Measurements from ENCODE around the gene HSH2D. TPM values are rescaled to one million over a fixed set of nuclear protein-coding genes. Genes with fewer than 3 reads are reported as not detected.

Gene HSH2D
- total RNA-seq, 2 experiments from 2014 or later: 23.6 to 26.1 TPM

DNA sequence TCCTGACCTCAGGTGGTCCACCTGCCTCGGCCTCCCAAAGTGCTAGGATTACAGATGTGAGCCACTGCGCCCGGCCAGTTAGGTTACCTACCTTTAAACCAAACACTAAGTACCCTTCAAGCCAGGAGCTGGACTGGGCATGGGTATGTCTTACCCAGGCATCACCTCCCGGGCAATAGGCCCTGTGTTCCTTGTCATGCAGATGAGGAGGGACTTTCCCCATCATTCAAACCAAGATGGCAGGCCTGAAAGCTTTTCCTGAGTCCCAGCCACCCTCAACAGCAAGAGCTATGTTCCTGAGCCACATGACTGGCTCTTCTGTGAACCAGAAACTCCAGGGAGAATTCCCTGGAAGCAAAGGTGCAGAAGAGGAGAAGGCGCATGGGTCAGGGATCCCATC is 22.3 kb upstream of the HSH2D start:
- Mint-ChIP-seq H3K27ac (peak overlapping the region; percentile 97), H3K9me3 (no peaks in the 10 kb centered on the region), H3K27me3 (no peaks in the 10 kb centered on the region), H3K36me3 (peaks cover 59% of the 10 kb centered on the region), H3K4me1 (ENCODE audit: low read depth) (peaks cover 57% of the 10 kb centered on the region), H3K4me3 (no peak overlapping the region)
- CTCF ChIA-PET: no interaction called here
- POLR2A ChIA-PET: interaction anchor here (0.9 kb wide), 1 partner anchor 22 kb away, joined by 3 read pairs; the partner anchor contains the start of gene HSH2D
- intact Hi-C loops (cut with micrococcal nuclease): no loop called here
- DNase-seq: no peak

DNA sequence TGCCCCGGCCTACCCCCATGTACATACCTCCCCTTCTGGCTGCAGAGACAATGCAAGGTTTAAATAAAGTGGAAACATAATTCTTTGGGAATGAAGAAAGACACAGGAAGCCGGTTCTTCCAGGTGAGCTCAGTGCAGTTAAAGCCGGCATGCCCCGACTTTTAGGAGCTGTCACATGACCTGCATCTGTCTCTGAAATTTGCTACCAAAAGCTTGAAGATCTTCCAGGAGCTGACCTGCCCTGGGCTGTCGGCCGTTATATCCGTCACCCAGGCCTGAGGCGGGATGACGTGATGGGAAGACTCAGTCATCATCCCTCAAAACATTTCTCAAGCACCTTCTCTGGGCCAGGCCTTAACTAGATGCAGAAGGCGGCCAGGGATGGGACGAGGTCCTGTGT is 21.5 kb upstream of the HSH2D start:
- H3K4me3 Mint-ChIP-seq: no peak overlapping the region
- POLR2A ChIA-PET: no interaction called here

DNA sequence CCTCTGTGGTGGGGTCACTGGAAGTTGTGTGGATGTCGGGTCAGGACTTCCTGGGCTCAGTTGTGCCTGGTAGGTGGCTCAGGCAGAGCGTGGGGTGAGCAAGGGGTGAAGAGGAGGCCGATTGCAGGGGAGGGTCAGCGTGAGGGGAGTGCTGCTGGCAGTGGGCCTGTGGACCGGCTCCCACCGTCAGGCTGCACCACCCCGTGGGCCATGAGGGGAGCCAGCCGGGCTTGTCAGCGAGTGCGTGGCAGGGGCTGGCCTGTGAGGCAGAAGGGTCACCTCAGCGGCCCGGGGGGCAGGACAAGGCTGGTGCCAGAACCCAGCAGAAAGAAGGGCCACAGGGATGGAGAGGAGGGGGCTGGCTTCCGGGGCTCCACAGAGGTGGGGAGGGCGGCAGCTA is 18.5 kb upstream of the HSH2D start:
- Mint-ChIP-seq H3K4me1 (ENCODE audit: low read depth) (peaks cover 19% of the 10 kb centered on the region), H3K27ac (peak overlapping the region; percentile 34), H3K4me3 (no peak overlapping the region), H3K9me3 (no peaks in the 10 kb centered on the region), H3K27me3 (no peaks in the 10 kb centered on the region), H3K36me3 (peaks cover 68% of the 10 kb centered on the region)
- ChIA-PET CTCF (no interaction called here), POLR2A (no interaction called here)
- intact Hi-C loops (cut with micrococcal nuclease): no loop called here
- DNase-seq: no peak

More for the DNA sequence above, 21.5 kb upstream of the HSH2D start:
- no peaks in the 10 kb centered on the region for H3K27me3 Mint-ChIP-seq
- H3K9me3 Mint-ChIP-seq: no peaks in the 10 kb centered on the region
- peak overlapping the region; percentile 18 for H3K27ac Mint-ChIP-seq
- intact Hi-C loops (cut with micrococcal nuclease): no loop called here
- H3K4me1 Mint-ChIP-seq (ENCODE audit: low read depth): peaks cover 49% of the 10 kb centered on the region
- no peak for DNase-seq
- CTCF ChIA-PET: interaction anchor here (1.5 kb wide), 1 partner anchor 11 kb away, joined by 6 read pairs; no protein-coding TSS in a partner anchor
- H3K36me3 Mint-ChIP-seq: peaks cover 64% of the 10 kb centered on the region

DNA sequence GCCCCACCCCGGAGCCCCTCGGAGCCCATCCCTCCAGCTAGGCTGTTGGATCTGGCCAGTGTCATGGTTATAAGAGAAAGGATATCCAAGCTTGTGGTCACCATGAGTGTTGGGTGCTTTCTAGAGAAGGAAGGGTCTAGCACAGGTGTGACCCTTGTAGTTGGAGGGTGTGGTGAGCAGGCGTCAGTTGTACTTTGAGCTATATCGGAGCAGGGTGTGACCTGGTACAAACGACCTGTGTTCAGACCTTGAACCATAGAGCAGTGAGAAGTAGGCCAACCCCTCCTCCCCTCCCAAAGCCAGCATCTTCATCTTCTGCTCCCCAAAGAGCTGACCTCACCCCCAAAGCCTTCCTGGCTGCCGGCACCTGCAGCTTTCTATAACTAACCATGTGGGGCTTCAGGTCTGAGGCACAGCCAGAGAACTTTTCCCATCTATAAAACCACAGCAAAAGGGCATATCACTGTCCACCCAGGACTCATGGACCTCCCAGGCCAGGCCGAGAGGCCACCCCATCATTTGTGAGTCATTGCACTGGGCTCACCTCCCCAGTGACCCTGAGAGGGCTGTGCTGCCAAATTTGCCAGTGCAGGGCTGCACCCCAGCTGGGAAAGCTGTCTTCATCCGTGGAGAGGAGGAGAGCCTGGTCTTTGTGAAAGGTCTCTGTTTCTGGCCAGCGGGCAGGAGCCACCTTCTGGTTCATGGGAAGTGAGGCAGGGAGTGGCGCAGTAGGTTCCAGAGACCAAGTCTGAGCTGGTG is 17.6 kb upstream of the HSH2D start:
- Mint-ChIP-seq H3K9me3 (no peaks in the 10 kb centered on the region), H3K4me3 (no peak overlapping the region), H3K36me3 (peaks cover 71% of the 10 kb centered on the region), H3K27me3 (no peaks in the 10 kb centered on the region), H3K27ac (no peak overlapping the region), H3K4me1 (ENCODE audit: low read depth) (peaks cover 12% of the 10 kb centered on the region)
- no peak for DNase-seq
- ChIA-PET CTCF (interaction anchor here (1.3 kb wide), 1 partner anchor 84 kb away, joined by 4 read pairs; no protein-coding TSS in a partner anchor), POLR2A (interaction anchor here (0.8 kb wide), 1 partner anchor 10 kb away, joined by 3 read pairs; no protein-coding TSS in a partner anchor)
- intact Hi-C loops (cut with micrococcal nuclease): no loop called here

DNA sequence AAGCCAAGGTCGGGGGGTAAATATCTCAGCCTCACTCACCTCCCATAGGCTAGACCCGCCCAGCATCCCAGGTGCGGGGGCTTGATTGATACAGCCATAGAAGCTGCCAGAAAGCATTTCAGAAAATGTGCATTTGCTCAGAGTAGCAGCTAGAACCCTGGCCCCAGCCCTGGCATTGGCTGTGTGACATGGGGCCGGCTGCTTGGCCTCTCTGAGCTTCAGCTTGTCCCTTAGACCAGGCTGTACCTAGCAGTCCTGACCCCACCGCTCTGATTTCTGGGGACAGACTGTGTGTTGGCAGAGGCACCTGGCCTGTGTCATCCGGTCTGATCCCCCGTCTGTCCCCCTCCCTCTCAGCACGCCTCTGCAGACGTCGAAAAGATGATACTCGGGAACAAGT is 16.4 kb upstream of the HSH2D start:
- no peak overlapping the region for H3K4me3 Mint-ChIP-seq
- ChIA-PET CTCF (interaction anchor here (1.3 to 1.5 kb wide), 2 partner anchors 16 to 85 kb away, joined by 4 read pairs; no protein-coding TSS in a partner anchor), POLR2A (interaction anchor here (0.8 kb wide), 1 partner anchor 9 kb away, joined by 3 read pairs; no protein-coding TSS in a partner anchor)
- H3K27ac Mint-ChIP-seq: peak overlapping the region; percentile 38
- intact Hi-C loops (cut with micrococcal nuclease): no loop called here
- H3K36me3 Mint-ChIP-seq: peaks cover 71% of the 10 kb centered on the region
- DNase-seq: no peak
- H3K27me3 Mint-ChIP-seq: no peaks in the 10 kb centered on the region
- no peaks in the 10 kb centered on the region for H3K9me3 Mint-ChIP-seq
- peaks cover under 1% of the 10 kb centered on the region for H3K4me1 Mint-ChIP-seq (ENCODE audit: low read depth)

DNA sequence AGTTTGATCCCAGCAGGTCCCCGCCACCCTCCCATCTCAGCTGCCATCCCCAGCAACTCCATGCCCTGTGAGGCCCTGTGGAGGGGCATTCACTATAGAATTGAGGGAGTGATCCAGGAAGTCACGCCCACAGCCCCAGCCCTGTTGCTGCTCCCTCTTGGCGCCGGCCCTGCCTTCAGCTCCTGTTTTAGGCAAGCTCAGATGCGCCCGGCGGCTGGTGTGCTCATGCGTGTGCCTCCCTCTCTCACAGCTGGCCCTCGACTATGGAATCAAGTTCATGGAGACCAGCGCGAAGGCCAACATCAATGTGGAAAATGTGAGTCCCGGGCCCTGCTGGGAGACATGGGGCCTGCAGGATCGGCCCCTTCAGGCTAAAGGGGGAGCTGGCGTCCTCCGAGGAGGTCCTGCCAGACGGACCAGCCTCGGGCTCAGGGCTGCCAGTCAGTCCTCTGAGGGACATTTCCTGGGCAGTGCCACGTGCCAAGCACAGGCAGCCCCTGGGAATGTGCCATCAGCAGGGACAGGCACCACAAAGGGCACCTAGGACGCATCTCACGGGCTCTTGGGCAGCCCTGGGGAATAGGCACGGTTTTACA is 15.6 kb upstream of the HSH2D start:
- Mint-ChIP-seq H3K27me3 (no peaks in the 10 kb centered on the region), H3K4me1 (ENCODE audit: low read depth) (no peaks in the 10 kb centered on the region), H3K4me3 (no peak overlapping the region), H3K27ac (no peak overlapping the region), H3K9me3 (no peaks in the 10 kb centered on the region), H3K36me3 (peaks cover 73% of the 10 kb centered on the region)
- DNase-seq: no peak
- ChIA-PET CTCF (interaction anchor here (1.5 kb wide), 1 partner anchor 17 kb away, joined by 4 read pairs; no protein-coding TSS in a partner anchor), POLR2A (interaction anchor here (1.1 kb wide), 1 partner anchor 13 kb away, joined by 3 read pairs; no protein-coding TSS in a partner anchor)
- intact Hi-C loops (cut with micrococcal nuclease): no loop called here

DNA sequence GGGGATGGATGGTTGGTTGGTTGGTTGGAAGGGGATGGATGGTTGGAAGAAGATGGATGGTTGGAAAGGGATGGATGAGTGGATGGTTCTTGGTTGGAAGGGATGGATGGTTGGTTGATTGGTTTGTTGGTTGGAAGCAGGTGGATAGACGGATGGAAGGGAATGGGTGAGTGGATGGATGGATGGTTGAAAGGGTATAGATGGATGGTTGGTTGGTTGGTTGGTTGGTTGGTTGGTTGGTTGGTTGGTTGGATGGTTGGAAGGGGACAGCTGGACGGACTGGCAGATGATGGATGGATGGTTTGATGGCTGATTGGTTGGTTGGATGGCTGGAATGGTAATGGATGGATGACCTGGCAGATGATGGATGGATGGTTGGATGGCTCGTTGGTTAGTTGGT is 11.8 kb upstream of the HSH2D start:
- H3K27me3 Mint-ChIP-seq: no peaks in the 10 kb centered on the region
- H3K9me3 Mint-ChIP-seq: no peaks in the 10 kb centered on the region
- no peaks in the 10 kb centered on the region for H3K4me1 Mint-ChIP-seq (ENCODE audit: low read depth)
- intact Hi-C loops (cut with micrococcal nuclease): no loop called here
- peak overlapping the region; percentile 9 for H3K27ac Mint-ChIP-seq
- peaks cover 69% of the 10 kb centered on the region for H3K36me3 Mint-ChIP-seq
- ChIA-PET CTCF (no interaction called here), POLR2A (no interaction called here)
- no peak overlapping the region for H3K4me3 Mint-ChIP-seq
- no peak for DNase-seq

DNA sequence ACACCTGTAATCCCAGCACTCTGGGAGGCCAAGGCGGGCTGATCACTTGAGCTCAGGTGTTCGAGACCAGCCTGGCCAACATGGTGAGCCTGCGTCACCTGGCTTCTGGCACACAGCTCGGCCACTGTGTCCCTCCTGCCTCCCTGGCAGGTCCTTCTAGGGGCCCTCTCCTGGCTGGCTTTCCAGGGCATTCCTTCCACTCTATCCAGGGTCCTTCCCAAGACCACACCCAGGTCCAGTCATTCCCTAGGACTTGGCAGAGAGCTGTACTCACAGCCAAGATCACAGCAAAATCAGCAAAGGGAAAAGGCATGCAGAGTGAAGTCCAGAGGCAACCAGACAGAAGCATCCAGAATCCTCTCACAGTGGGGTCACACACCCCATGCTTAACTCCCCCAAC is 9.7 kb upstream of the HSH2D start:
- no peak overlapping the region for H3K27ac Mint-ChIP-seq
- DNase-seq: no peak
- H3K4me1 Mint-ChIP-seq (ENCODE audit: low read depth): no peaks in the 10 kb centered on the region
- intact Hi-C loops (cut with micrococcal nuclease): no loop called here
- ChIA-PET POLR2A (no interaction called here), CTCF (interaction anchor here (1.5 kb wide), 1 partner anchor 71 kb away, joined by 4 read pairs; no protein-coding TSS in a partner anchor)
- H3K27me3 Mint-ChIP-seq: no peaks in the 10 kb centered on the region
- H3K9me3 Mint-ChIP-seq: no peaks in the 10 kb centered on the region
- no peak overlapping the region for H3K4me3 Mint-ChIP-seq
- H3K36me3 Mint-ChIP-seq: peaks cover 52% of the 10 kb centered on the region

DNA sequence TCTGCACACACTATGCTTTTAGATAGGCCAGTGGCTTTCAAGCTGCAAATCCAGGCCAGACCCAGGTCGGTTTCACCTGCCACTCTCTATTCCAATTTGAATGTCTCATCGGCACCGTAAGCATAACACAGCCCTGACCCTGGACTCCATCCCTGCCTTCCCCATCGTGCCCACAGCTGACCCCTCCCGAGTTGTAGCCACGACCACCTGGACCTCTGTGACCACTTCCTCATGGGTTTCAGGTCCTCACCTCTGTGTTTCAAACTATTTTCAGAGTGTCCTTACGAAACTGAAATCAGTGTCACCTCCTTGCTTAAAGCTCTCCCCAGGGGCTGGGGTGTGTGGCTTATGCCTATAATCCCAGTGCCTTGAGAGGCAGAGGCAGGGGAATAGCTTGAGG is 9.0 kb upstream of the HSH2D start:
- peak overlapping the region; percentile 38 for H3K27ac Mint-ChIP-seq
- ChIA-PET CTCF (interaction anchor here (1.5 kb wide), 1 partner anchor 72 kb away, joined by 4 read pairs; no protein-coding TSS in a partner anchor), POLR2A (interaction anchor here (1.6 kb wide), 1 partner anchor 10 kb away, joined by 4 read pairs; no protein-coding TSS in a partner anchor)
- H3K9me3 Mint-ChIP-seq: no peaks in the 10 kb centered on the region
- H3K4me3 Mint-ChIP-seq: no peak overlapping the region
- no peak for DNase-seq
- intact Hi-C loops (cut with micrococcal nuclease): no loop called here
- no peaks in the 10 kb centered on the region for H3K27me3 Mint-ChIP-seq
- H3K4me1 Mint-ChIP-seq (ENCODE audit: low read depth): no peaks in the 10 kb centered on the region
- H3K36me3 Mint-ChIP-seq: peaks cover 45% of the 10 kb centered on the region

DNA sequence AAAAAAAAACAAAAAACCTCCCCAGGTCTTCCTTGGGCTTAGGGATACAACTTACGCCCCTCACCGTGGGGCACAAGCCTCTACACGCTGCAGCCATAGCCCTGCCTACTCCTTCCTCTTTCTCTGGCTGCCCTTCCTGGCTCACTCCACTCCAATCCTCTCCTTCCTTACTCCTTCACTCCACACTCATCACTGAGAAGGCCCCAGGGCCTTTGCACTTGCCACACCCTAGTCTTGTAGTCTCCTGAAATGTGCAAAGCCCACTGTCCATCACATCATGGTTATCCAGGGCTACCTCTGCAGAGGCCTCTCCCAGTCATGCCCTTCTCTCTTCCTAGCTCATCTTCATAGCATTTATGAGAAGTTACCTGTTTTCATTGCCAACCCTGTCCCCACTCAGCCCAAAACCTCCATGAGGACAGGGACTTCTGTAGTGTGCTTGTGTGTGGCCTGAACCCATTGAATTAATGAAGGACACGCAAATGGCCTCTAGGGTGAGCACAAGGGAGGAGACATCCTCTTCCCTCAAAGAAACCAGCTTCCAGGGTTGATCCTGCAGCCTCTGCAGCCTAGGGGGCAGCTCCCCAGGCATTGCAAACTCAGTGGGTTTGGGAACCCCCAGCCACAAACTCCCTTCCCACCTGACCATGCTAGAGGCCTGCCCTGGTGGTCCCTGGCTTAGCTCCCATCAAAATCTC is 7.9 kb upstream of the HSH2D start:
- DNase-seq: no peak
- intact Hi-C loops (cut with micrococcal nuclease): no loop called here
- Mint-ChIP-seq H3K9me3 (no peaks in the 10 kb centered on the region), H3K4me3 (no peak overlapping the region), H3K27me3 (no peaks in the 10 kb centered on the region), H3K27ac (no peak overlapping the region), H3K36me3 (peaks cover 38% of the 10 kb centered on the region), H3K4me1 (ENCODE audit: low read depth) (no peaks in the 10 kb centered on the region)
- ChIA-PET CTCF (interaction anchor here (0.6 kb wide), 1 partner anchor 94 kb away, joined by 3 read pairs; no protein-coding TSS in a partner anchor), POLR2A (interaction anchor here (1.0 to 1.6 kb wide), 2 partner anchors 9 kb away, joined by 3 to 4 read pairs; no protein-coding TSS in a partner anchor)

DNA sequence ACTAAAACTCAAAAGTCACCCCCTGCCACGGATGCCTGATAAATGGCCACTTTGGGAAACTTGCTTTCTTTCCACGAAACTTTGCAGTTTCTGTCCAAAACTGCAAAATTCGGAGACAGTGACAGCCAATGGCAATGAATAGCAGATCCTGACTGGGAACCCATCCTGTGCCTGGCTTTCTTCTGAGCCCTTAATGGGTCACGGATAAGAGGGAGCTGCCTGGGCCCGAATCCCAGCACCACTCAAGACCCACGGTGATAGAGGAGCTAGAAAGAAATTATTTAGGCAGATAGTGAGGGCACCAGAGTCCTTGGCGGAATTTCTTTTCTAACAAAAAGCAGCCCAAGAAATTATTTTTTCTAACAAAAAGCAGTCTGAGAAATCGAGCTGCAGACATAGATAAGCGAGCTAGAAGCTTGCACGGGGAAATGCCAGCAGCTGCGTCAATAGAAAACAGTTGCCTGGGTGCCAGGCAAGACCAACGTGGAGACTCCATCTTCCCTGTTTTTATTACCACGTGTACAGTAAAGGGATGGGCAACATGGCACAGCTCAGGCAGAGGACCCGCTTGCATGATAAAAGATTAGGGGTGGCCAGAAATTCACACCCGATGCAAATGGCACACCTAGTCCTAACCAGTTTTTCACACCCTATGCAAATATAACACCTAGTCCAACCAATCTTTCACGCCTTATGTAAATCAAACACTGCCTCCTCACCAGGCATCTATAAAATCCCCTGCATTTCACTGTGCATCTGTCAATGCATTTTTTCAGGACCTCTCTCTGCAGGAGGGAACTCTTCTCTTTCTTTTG is 7.1 kb upstream of the HSH2D start:
- intact Hi-C loops (cut with micrococcal nuclease): no loop called here
- H3K4me1 Mint-ChIP-seq (ENCODE audit: low read depth): no peaks in the 10 kb centered on the region
- no peak for DNase-seq
- no peaks in the 10 kb centered on the region for H3K27me3 Mint-ChIP-seq
- H3K36me3 Mint-ChIP-seq: peaks cover 32% of the 10 kb centered on the region
- ChIA-PET CTCF (no interaction called here), POLR2A (interaction anchor here (1.0 to 1.6 kb wide), 2 partner anchors 8 to 10 kb away, joined by 3 to 4 read pairs; no protein-coding TSS in a partner anchor)
- no peak overlapping the region for H3K27ac Mint-ChIP-seq
- no peak overlapping the region for H3K4me3 Mint-ChIP-seq
- H3K9me3 Mint-ChIP-seq: no peaks in the 10 kb centered on the region

Data from activated CD4-positive, alpha-beta memory T cell treated with anti-CD3 and anti-CD28 coated beads for 36 hours (primary cell).